Liver (tissue), 9 donors: ENCODE results near the gene ERC2. TPM values are rescaled to one million over a fixed set of nuclear protein-coding genes. Genes with fewer than 3 reads are reported as not detected.

Experiments used
- DNase-seq: peaks from one replicate; pipeline ENCODE4 v3.0.0-alpha.2; 2017; ENCODE audit warnings: low spot score
- H3K27ac ChIP-seq, 2 donors: one replicate each; pipeline ENCODE4 v1.7.0; 2013; ENCODE audit warnings: inconsistent platforms in 2 of 2, low read length in 2 of 2, control low read depth in 1 of 2, low read depth in 1 of 2, mild to moderate bottlenecking in 1 of 2
- H3K27me3 ChIP-seq, 4 donors: one replicate each; pipeline versions ENCODE4 v1.6.1 to v1.7.0; 2013; ENCODE audit warnings: low read length in 3 of 4, inconsistent platforms in 1 of 4, mild to moderate bottlenecking in 1 of 4, moderate library complexity in 1 of 4; ENCODE audit not compliant: control insufficient read depth in 4 of 4, insufficient read depth in 4 of 4
- H3K36me3 ChIP-seq, 4 donors: one replicate each; pipeline versions ENCODE4 v1.6.1 to v1.7.0; 2013; ENCODE audit warnings: low read length in 3 of 4, mild to moderate bottlenecking in 3 of 4, low read depth in 1 of 4, moderate library complexity in 1 of 4; ENCODE audit not compliant: control insufficient read depth in 4 of 4, insufficient read depth in 3 of 4
- H3K4me1 ChIP-seq, 4 donors: one replicate each; pipeline versions ENCODE4 v1.6.1 to v1.7.0; 2013; ENCODE audit warnings: low read length in 3 of 4, mild to moderate bottlenecking in 3 of 4, moderate library complexity in 1 of 4; ENCODE audit not compliant: control insufficient read depth in 4 of 4, insufficient read depth in 4 of 4
- H3K4me3 ChIP-seq, 3 donors: one replicate each; pipeline versions ENCODE4 v1.6.1 to v1.7.0; 2013; ENCODE audit warnings: low read length in 3 of 3, control low read depth in 1 of 3, low read depth in 1 of 3, mild to moderate bottlenecking in 1 of 3
- H3K9ac ChIP-seq, 2 donors: one replicate each; pipeline ENCODE4 v1.7.0; 2013; ENCODE audit warnings: low read length in 2 of 2, mild to moderate bottlenecking in 2 of 2, moderate library complexity in 2 of 2, control low read depth in 1 of 2, low read depth in 1 of 2
- H3K9me3 ChIP-seq, 4 donors: one replicate each; pipeline versions ENCODE4 v1.6.1 to v1.7.0; 2013; ENCODE audit warnings: low read length in 3 of 4; ENCODE audit not compliant: control insufficient read depth in 4 of 4
- EGR1 ChIP-seq, 2 donors: IDR thresholded peaks; 2 replicates each; pipeline ENCODE4 v1.6.1; 2016 to 2018; ENCODE audit warnings: antibody characterized with exemption in 2 of 2, low read depth in 2 of 2
- FOXA1 ChIP-seq: IDR thresholded peaks from 2 replicates; pipeline ENCODE4 v1.6.1; 2016; ENCODE audit warnings: antibody characterized with exemption
- FOXA2 ChIP-seq: IDR thresholded peaks from 2 replicates; pipeline ENCODE4 v1.6.1; 2016; ENCODE audit warnings: antibody characterized with exemption
- GABPA ChIP-seq, 2 donors: IDR thresholded peaks in 1 of 2; conservative IDR thresholded peaks in 1 of 2; 2 replicates each; pipeline ENCODE4 v1.6.1; 2016; ENCODE audit warnings: antibody characterized with exemption in 2 of 2, mild to moderate bottlenecking in 1 of 2, moderate library complexity in 1 of 2
- HNF4A ChIP-seq, 2 donors: conservative IDR thresholded peaks; 2 replicates each; pipeline ENCODE4 v1.6.1; 2016; ENCODE audit warnings: antibody characterized with exemption in 2 of 2, mild to moderate bottlenecking in 2 of 2
- HNF4G ChIP-seq: IDR thresholded peaks from 2 replicates; pipeline ENCODE4 v1.6.1; 2016; ENCODE audit warnings: antibody characterized with exemption
- JUND ChIP-seq, 2 donors: IDR thresholded peaks; 2 replicates each; pipeline ENCODE4 v1.6.1; 2016; ENCODE audit warnings: antibody characterized with exemption in 2 of 2
- NR2F2 ChIP-seq: IDR thresholded peaks from 2 replicates; pipeline ENCODE4 v1.6.1; 2016; ENCODE audit warnings: antibody characterized with exemption
- RAD21 ChIP-seq, 2 donors: IDR thresholded peaks; 2 replicates each; pipeline ENCODE4 v1.6.1; 2016; ENCODE audit warnings: antibody characterized with exemption in 2 of 2, mild to moderate bottlenecking in 2 of 2
- RXRA ChIP-seq, 2 donors: IDR thresholded peaks; 2 replicates each; pipeline ENCODE4 v1.6.1; 2017 to 2018; ENCODE audit warnings: antibody characterized with exemption in 2 of 2, mild to moderate bottlenecking in 1 of 2
- SP1 ChIP-seq: IDR thresholded peaks from 2 replicates; pipeline ENCODE4 v1.6.1; 2018; ENCODE audit warnings: antibody characterized with exemption, mild to moderate bottlenecking
- TAF1 ChIP-seq: conservative IDR thresholded peaks from 2 replicates; pipeline ENCODE4 v1.6.1; 2016; ENCODE audit warnings: antibody characterized with exemption, mild to moderate bottlenecking
- YY1 ChIP-seq: IDR thresholded peaks from 2 replicates; pipeline ENCODE4 v1.6.1; 2016; ENCODE audit warnings: antibody characterized with exemption, mild to moderate bottlenecking
- WGBS: extraction: QIAGEN DNeasy Blood & Tissue Kit; methylation state at CpG from one replicate; pipeline ENCODE4 v1.1.7; 2013; 5-methylcytosine and 5-hydroxymethylcytosine counted together
- polyA plus RNA-seq, 2 donors: library from polyadenylated mRNA; stranded (reverse) in 1 of 2; unstranded in 1 of 2; fragments of 200-250 nt in 1 of 2; fragments of >200 nt in 1 of 2; fragmentation: Nextera tagmentation in 1 of 2; extraction: Ambion mirVana in 1 of 2; gene quantifications; one replicate each; pipeline versions ENCODE4 v1.2.1 to v1.2.3, GENCODE V29; 2013 to 2015
- total RNA-seq, 2 donors: library from RNA; depleted of rRNA; stranded (reverse); fragments of >200 nt; gene quantifications; one replicate each; pipeline ENCODE4 v1.2.3, GENCODE V29; 2014
- TF ChIP-seq, protein P1 (sequence below): IDR thresholded peaks from 2 replicates; pipeline ENCODE4 v1.6.1; 2016; ENCODE audit warnings: antibody characterized with exemption, mild to moderate bottlenecking
- TF ChIP-seq, protein P2 (sequence below): IDR thresholded peaks from 2 replicates; pipeline ENCODE4 v1.6.1; 2016; ENCODE audit warnings: antibody characterized with exemption
- TF ChIP-seq, protein P3 (sequence below): IDR thresholded peaks from 2 replicates; pipeline ENCODE4 v1.6.1; 2016; ENCODE audit warnings: antibody characterized with exemption
- TF ChIP-seq, protein P4 (sequence below): fragments of 150-350 bp; IDR thresholded peaks from 2 replicates; pipeline ENCODE4 v1.5.1; 2017; ENCODE audit warnings: improper control_type of control experiment, low read depth, low read length; ENCODE audit not compliant: missing input control
- TF ChIP-seq, protein P5 (sequence below): IDR thresholded peaks from 2 replicates; pipeline ENCODE4 v1.6.1; 2016; ENCODE audit warnings: antibody characterized with exemption
- donor health status: healthy.
- donor health status: healthy.
- donor health status: healthy.
- donor health status: healthy.
- donor health status: healthy.

The ERC2 gene
- total and polyA plus RNA-seq, 4 donors, result 0.14 to 0.25 TPM; not detected in 2

DNA sequence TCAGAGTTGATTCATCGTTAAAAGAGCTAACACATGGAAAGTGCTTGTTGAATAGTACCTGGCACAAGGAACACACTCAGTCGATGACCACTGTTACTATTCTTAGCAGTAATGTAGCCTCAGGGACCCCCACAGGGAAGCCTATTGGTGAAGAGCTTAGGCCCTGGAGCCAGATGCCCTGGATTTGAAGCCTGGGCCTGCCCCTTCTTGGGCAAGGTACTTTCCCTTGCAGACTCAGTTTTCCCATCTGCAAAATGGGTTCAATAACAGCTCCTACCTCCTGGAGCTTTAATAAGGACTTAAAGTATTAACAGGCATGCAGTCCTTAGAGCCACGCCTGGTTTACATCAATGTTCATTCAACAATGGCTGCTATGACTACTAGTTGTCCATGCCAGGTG is 884.2 kb downstream of the ERC2 start:
- TF ChIP-seq, protein P1, sequence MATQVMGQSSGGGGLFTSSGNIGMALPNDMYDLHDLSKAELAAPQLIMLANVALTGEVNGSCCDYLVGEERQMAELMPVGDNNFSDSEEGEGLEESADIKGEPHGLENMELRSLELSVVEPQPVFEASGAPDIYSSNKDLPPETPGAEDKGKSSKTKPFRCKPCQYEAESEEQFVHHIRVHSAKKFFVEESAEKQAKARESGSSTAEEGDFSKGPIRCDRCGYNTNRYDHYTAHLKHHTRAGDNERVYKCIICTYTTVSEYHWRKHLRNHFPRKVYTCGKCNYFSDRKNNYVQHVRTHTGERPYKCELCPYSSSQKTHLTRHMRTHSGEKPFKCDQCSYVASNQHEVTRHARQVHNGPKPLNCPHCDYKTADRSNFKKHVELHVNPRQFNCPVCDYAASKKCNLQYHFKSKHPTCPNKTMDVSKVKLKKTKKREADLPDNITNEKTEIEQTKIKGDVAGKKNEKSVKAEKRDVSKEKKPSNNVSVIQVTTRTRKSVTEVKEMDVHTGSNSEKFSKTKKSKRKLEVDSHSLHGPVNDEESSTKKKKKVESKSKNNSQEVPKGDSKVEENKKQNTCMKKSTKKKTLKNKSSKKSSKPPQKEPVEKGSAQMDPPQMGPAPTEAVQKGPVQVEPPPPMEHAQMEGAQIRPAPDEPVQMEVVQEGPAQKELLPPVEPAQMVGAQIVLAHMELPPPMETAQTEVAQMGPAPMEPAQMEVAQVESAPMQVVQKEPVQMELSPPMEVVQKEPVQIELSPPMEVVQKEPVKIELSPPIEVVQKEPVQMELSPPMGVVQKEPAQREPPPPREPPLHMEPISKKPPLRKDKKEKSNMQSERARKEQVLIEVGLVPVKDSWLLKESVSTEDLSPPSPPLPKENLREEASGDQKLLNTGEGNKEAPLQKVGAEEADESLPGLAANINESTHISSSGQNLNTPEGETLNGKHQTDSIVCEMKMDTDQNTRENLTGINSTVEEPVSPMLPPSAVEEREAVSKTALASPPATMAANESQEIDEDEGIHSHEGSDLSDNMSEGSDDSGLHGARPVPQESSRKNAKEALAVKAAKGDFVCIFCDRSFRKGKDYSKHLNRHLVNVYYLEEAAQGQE, result no peak
- TF ChIP-seq SP1, result no peak
- no peak for TF ChIP-seq YY1
- TF ChIP-seq, protein P2, sequence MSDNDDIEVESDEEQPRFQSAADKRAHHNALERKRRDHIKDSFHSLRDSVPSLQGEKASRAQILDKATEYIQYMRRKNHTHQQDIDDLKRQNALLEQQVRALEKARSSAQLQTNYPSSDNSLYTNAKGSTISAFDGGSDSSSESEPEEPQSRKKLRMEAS, result no peak
- TF ChIP-seq TAF1, result no peak
- no peak for TF ChIP-seq EGR1 (IDR thresholded peaks at IDR 0.05; ENCODE audit: low read depth in 2 of 2)
- TF ChIP-seq FOXA1, result no peak
- TF ChIP-seq, protein P3, sequence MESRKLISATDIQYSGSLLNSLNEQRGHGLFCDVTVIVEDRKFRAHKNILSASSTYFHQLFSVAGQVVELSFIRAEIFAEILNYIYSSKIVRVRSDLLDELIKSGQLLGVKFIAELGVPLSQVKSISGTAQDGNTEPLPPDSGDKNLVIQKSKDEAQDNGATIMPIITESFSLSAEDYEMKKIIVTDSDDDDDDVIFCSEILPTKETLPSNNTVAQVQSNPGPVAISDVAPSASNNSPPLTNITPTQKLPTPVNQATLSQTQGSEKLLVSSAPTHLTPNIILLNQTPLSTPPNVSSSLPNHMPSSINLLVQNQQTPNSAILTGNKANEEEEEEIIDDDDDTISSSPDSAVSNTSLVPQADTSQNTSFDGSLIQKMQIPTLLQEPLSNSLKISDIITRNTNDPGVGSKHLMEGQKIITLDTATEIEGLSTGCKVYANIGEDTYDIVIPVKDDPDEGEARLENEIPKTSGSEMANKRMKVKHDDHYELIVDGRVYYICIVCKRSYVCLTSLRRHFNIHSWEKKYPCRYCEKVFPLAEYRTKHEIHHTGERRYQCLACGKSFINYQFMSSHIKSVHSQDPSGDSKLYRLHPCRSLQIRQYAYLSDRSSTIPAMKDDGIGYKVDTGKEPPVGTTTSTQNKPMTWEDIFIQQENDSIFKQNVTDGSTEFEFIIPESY, result no peak
- no peak for TF ChIP-seq HNF4G
- TF ChIP-seq RXRA (IDR thresholded peaks at IDR 0.05), result no peak
- Histone ChIP-seq H3K27me3 (no peaks in the 10 kb centered on the region), H3K36me3 (no peaks in the 10 kb centered on the region), H3K9me3 (no peaks in the 10 kb centered on the region), H3K4me1 (peaks cover 10 to 22% (median 19%) of the 10 kb centered on the region in 4 donors), H3K9ac (no peak overlapping the region), H3K4me3 (no peak overlapping the region), H3K27ac (no peak overlapping the region)
- DNase-seq, result no peak
- 95% methylated on average over 3 of the region's 3 CpGs for WGBS

DNA sequence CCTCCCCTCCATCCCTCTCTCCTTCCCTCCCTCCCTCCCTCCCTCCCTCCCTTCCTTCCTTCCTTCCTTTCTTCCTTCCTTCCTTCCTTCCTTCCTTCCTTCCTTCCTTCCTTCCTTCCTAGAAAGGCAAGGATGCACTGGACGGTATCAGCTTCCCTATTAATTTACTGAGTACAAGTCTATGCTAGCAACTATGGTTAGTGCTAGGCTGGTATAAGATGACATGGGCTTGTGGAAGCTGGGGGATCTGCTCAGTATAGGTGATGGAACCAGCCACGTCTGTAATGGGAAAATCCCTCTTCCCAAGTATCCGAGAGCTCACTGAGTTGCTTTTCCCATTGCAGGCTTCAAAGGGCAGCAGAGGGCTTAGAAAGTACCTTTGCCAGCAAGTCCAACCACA is 884.8 kb downstream of the ERC2 start:
- TF ChIP-seq NR2F2, result no peak
- TF ChIP-seq TAF1, result no peak
- no peak for TF ChIP-seq GABPA (IDR thresholded peaks at IDR 0.05 in 1 of 2, conservative IDR thresholded peaks at IDR 0.05 in 1 of 2)
- no peak for TF ChIP-seq RAD21 (IDR thresholded peaks at IDR 0.05)
- TF ChIP-seq, protein P4, sequence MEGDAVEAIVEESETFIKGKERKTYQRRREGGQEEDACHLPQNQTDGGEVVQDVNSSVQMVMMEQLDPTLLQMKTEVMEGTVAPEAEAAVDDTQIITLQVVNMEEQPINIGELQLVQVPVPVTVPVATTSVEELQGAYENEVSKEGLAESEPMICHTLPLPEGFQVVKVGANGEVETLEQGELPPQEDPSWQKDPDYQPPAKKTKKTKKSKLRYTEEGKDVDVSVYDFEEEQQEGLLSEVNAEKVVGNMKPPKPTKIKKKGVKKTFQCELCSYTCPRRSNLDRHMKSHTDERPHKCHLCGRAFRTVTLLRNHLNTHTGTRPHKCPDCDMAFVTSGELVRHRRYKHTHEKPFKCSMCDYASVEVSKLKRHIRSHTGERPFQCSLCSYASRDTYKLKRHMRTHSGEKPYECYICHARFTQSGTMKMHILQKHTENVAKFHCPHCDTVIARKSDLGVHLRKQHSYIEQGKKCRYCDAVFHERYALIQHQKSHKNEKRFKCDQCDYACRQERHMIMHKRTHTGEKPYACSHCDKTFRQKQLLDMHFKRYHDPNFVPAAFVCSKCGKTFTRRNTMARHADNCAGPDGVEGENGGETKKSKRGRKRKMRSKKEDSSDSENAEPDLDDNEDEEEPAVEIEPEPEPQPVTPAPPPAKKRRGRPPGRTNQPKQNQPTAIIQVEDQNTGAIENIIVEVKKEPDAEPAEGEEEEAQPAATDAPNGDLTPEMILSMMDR, result no peak
- no peak for TF ChIP-seq HNF4G
- no peak for TF ChIP-seq FOXA2
- no peak for TF ChIP-seq FOXA1
- TF ChIP-seq RXRA (IDR thresholded peaks at IDR 0.05), result no peak
- TF ChIP-seq YY1, result no peak
- TF ChIP-seq HNF4A (conservative IDR thresholded peaks at IDR 0.05), result no peak
- TF ChIP-seq, protein P5, sequence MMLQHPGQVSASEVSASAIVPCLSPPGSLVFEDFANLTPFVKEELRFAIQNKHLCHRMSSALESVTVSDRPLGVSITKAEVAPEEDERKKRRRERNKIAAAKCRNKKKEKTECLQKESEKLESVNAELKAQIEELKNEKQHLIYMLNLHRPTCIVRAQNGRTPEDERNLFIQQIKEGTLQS, result no peak
- TF ChIP-seq, protein P1, result no peak
- no peak for TF ChIP-seq JUND (IDR thresholded peaks at IDR 0.05)

More for the DNA sequence above, 884.8 kb downstream of the ERC2 start:
- H3K9me3 ChIP-seq, result no peaks in the 10 kb centered on the region
- no peak overlapping the region for H3K9ac ChIP-seq
- H3K4me1 ChIP-seq, result peaks cover 10 to 22% (median 19%) of the 10 kb centered on the region in 4 donors
- no peaks in the 10 kb centered on the region for H3K27me3 ChIP-seq
- 84% methylated on average over 3 of the region's 3 CpGs for WGBS
- no peak overlapping the region for H3K27ac ChIP-seq
- no peak overlapping the region for H3K4me3 ChIP-seq
- no peak for DNase-seq
- no peaks in the 10 kb centered on the region for H3K36me3 ChIP-seq
